Measurements from ENCODE around the gene STH.

DNA sequence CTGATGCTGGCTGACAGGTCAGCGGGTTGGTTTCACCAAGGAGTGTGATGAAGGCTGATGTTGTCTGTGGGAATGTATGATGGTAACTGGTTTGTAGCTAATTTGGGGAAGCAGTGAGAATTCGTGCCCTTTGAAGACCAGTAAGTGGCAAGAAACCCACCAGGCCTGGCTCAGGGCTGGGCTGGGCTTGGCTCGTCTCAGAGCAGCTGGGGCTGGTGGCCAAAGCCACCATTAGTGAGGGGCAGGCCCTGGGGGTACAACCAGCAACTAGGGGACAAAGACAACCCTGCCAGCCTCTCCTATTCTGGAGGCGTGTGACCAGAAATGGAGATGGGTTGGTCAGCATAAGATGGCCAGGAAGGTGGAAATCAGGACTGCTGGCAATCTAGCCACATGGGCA, 13.0 kb upstream of the STH start:
- TF ChIP-seq, protein P1, sequence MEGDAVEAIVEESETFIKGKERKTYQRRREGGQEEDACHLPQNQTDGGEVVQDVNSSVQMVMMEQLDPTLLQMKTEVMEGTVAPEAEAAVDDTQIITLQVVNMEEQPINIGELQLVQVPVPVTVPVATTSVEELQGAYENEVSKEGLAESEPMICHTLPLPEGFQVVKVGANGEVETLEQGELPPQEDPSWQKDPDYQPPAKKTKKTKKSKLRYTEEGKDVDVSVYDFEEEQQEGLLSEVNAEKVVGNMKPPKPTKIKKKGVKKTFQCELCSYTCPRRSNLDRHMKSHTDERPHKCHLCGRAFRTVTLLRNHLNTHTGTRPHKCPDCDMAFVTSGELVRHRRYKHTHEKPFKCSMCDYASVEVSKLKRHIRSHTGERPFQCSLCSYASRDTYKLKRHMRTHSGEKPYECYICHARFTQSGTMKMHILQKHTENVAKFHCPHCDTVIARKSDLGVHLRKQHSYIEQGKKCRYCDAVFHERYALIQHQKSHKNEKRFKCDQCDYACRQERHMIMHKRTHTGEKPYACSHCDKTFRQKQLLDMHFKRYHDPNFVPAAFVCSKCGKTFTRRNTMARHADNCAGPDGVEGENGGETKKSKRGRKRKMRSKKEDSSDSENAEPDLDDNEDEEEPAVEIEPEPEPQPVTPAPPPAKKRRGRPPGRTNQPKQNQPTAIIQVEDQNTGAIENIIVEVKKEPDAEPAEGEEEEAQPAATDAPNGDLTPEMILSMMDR (conservative IDR thresholded peaks at IDR 0.05; ENCODE audit: low read depth, low read length), result no peak
- TF ChIP-seq, protein P2, sequence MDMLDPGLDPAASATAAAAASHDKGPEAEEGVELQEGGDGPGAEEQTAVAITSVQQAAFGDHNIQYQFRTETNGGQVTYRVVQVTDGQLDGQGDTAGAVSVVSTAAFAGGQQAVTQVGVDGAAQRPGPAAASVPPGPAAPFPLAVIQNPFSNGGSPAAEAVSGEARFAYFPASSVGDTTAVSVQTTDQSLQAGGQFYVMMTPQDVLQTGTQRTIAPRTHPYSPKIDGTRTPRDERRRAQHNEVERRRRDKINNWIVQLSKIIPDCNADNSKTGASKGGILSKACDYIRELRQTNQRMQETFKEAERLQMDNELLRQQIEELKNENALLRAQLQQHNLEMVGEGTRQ (IDR thresholded peaks at IDR 0.05; ENCODE audit: low read depth, low read length), result no peak
- no peak for TF ChIP-seq POLR2A (IDR thresholded peaks at IDR 0.05; ENCODE audit: low read depth, low read length)
- no peak for TF ChIP-seq RAD21 (IDR thresholded peaks at IDR 0.05; ENCODE audit: low read length)
- TF ChIP-seq MXI1 (IDR thresholded peaks at IDR 0.05; ENCODE audit: borderline replicate concordance, low read depth, low read length), result no peak
- no peak for TF ChIP-seq MAZ (IDR thresholded peaks at IDR 0.05; ENCODE audit: borderline replicate concordance, low read depth, low read length)
- TF ChIP-seq MAFK (IDR thresholded peaks at IDR 0.05; ENCODE audit: low read depth, low read length), result no peak
- TF ChIP-seq SMC3 (IDR thresholded peaks at IDR 0.05; ENCODE audit: low read depth, low read length), result no peak
- no peak for TF ChIP-seq FOS (IDR thresholded peaks at IDR 0.05; ENCODE audit: low read depth, low read length)
- TF ChIP-seq, protein P3, sequence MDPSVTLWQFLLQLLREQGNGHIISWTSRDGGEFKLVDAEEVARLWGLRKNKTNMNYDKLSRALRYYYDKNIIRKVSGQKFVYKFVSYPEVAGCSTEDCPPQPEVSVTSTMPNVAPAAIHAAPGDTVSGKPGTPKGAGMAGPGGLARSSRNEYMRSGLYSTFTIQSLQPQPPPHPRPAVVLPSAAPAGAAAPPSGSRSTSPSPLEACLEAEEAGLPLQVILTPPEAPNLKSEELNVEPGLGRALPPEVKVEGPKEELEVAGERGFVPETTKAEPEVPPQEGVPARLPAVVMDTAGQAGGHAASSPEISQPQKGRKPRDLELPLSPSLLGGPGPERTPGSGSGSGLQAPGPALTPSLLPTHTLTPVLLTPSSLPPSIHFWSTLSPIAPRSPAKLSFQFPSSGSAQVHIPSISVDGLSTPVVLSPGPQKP (IDR thresholded peaks at IDR 0.05; ENCODE audit: borderline replicate concordance, low read depth, low read length), result no peak

Measured in IMR-90 (cell line).